HepG2 (cell line): ENCODE results near the gene EGFLAM.

Experiments
- CTCF ChIP-seq: sonication (generic); formaldehyde crosslinking; IDR thresholded peaks from 2 replicates; pipeline ENCODE4 v1.5.0; 2020; ENCODE audit warnings: mild to moderate bottlenecking, missing genetic modification reagents, moderate library complexity
- GATAD2A ChIP-seq: IDR thresholded peaks from 2 replicates; pipeline ENCODE4 v1.6.1; 2016
- NFYB ChIP-seq: sonication (generic); formaldehyde crosslinking; IDR thresholded peaks from 2 replicates; pipeline ENCODE4 v1.4.0; 2020; ENCODE audit warnings: missing genetic modification reagents
- PBX3 ChIP-seq: sonication (generic); formaldehyde crosslinking; IDR thresholded peaks from 2 replicates; pipeline ENCODE4 v1.8.1; 2023; ENCODE audit warnings: missing genetic modification reagents, inconsistent platforms, borderline replicate concordance
- THAP7 ChIP-seq: sonication (generic); formaldehyde crosslinking; IDR thresholded peaks from 2 replicates; pipeline ENCODE4 v1.8.1; 2023; ENCODE audit warnings: mild to moderate bottlenecking, missing genetic modification reagents
- ZNF331 ChIP-seq: sonication (generic); formaldehyde crosslinking; IDR thresholded peaks from 2 replicates; pipeline ENCODE4 v1.4.0; 2020; ENCODE audit warnings: missing genetic modification reagents
- ZNF609 ChIP-seq: sonication (generic); formaldehyde crosslinking; IDR thresholded peaks from 2 replicates; pipeline ENCODE4 v1.4.0; 2020; ENCODE audit warnings: mild to moderate bottlenecking, missing genetic modification reagents, borderline replicate concordance
- ZNF660 ChIP-seq: sonication (generic); formaldehyde crosslinking; IDR thresholded peaks from 2 replicates; pipeline ENCODE4 v1.5.1; 2020; ENCODE audit warnings: mild to moderate bottlenecking, low read depth, missing genetic modification reagents, borderline replicate concordance

GRCh38 chr5:38316544-38317224, 58.3 kb downstream of the EGFLAM start:
- TF ChIP-seq NFYB (CRISPR knock-in tag) (no peak), GATAD2A (CRISPR knock-in tag) (no peak), THAP7 (CRISPR knock-in tag) (no peak), ZNF609 (no peak), ZNF660 (CRISPR knock-in tag) (no peak), CTCF (CRISPR knock-in tag) (no peak), PBX3 (no peak), ZNF331 (CRISPR knock-in tag) (no peak)
